Activated naive CD4-positive, alpha-beta T cell treated with Interleukin-2 at 50 U/mL for 16 hours (primary cell): Measurements from ENCODE around the gene GPM6B.

ENCODE experiments used
- DNase-seq: peaks from one replicate; pipeline ENCODE4 v3.0.0-alpha.2; 2020

The GPM6B gene

DNA sequence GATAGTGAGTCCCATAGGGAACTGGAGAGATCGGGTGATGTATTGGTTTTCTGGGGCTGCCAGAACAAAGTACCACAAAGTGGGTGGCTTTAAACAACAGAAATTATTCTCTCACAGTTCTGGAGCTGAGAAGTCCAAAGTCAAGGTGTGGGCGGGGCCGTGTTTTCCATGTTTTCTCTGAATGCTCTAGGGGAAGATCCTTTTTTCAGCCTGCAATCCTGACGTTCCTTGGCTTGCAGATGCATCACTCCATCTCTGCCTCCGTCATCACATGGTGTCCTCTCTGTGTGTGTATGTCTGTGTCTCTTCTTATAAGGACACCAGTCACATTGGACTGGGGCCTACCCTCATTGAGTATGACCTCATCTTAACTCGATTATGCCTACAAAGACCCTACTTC, 7.9 kb upstream of the GPM6B start:
- no peak for DNase-seq

DNA sequence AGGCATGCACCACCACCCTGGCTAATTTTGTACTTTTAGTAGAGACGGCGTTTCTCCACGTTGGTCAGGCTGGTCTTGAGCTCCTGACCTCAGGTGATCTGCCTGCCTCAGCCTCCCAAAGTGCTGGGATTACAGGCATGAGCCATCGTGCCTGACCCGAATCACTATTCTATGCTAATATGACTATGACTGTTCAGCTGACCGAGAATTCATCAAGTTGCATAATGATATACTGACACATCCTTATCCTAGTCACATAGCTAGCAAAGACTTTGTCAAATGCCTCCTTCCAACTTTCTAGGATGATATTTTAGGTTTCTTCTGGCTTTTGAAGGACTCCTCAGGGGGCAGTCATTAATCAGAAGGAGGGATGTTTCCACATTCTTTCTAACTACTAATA, 4.8 kb upstream of the GPM6B start:
- DNase-seq = no peak

DNA sequence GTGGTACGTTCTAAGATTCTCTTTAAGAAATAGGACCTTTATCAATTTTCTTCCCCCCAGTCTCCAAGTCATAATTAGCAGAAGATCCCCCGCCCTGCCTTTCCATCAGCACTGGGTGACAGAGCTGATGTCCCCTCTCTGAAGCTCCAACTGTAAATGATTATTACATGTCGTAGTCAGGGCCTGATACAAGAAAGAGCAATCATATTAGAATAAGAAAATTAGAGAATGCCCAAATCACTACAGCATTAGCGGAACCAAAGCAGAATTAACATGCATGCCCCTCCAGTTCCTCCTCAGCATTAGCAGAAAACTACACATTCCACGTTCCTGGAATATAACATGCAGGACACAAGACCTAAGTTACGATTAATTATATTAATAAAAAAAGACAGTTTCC, 717 bp downstream of the GPM6B start:
- DNase-seq = no peak

DNA sequence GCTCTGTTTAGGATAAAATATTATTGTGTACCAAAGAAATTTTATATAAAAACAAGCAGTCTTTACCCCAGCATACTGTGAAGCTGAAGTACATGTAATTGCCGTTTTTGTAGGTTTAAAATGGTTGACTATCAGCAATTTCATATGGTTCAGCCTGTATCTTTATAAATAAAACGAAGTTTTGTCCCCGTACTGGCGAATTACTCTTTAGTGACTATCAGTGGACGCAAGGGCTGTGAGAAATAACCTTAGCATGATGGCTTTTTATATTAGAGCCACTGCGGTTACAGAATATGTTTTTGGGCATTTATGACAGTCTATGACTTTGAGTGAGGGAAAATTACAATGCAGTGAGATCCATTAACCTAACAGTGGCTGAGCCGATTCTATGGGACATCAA, 1.2 kb downstream of the GPM6B start:
- no peak for DNase-seq

DNA sequence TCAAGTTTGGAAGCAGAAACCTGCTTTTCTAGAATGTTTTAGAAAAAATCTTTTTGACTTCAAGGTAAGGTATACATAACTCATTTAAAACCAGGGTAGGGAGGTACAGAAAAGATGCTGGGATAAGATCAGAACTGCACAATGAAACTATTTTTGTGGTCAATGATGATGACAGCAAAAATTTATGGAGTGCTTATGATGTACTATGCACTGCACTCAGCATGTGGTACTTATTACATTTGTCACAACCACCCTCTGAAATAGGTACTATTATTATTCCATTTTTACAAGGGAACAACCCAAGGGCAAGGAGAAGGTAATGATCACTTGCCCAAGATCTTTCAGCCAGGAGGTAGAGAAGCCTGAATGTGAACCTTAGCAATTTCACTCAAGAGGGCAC, 8.0 kb downstream of the GPM6B start:
- DNase-seq = no peak

DNA sequence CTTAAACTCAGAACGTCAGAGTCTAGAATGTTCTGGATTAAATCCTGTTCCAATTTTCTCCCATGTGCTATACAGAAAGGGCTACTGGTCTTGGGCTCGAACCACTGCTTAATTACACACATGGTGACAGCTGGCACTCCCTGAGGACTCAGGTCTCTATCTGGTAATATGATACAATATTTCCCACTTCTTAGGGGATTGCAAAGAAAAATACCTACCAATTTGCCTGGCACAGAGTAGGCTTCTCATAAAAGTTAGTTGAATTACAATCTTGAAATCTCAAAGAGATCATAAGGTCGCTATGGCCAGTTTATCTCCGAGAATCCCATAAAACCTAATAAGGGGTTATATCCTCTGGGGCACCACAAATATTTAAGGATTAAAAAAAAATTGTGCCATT, 8.6 kb downstream of the GPM6B start:
- no peak for DNase-seq

DNA sequence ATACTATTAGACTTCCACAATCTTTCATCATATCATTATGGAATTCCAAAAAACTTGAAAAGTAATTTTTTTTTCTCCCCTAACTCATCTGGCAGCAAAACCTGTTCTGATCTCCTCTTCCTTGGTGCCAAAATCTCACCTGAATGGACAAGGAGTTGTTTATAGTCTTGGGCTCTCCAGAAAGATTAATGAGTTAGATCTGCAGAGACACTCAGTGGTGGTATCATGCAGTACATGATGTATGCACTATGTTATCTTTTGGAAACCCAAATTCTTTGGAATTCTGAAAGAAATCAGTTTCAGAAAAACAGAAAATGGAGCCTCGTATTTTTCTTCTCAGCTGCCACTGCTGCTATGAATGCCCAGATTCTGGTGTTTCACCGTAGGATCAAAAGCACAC, 11.7 kb downstream of the GPM6B start:
- DNase-seq = no peak

DNA sequence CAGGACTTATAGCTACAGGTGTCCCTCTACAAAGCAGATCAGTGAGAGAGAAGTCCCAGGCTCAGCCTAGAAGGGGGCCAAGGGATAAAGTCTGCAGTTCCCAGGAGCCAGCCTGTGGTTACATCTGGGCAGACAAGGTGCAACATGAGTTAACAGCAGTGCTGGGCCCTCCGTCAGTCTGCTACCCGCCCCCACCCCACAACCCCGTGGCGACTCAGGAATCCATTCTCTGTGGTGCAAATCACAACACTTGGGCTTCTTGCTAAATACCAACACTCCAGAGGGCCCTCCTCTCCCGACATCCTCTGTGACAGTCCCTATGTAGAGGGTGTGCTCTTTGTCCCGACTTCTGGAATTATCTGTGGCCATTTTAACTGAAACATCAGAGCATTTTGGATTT, 13.8 kb downstream of the GPM6B start:
- DNase-seq = no peak

DNA sequence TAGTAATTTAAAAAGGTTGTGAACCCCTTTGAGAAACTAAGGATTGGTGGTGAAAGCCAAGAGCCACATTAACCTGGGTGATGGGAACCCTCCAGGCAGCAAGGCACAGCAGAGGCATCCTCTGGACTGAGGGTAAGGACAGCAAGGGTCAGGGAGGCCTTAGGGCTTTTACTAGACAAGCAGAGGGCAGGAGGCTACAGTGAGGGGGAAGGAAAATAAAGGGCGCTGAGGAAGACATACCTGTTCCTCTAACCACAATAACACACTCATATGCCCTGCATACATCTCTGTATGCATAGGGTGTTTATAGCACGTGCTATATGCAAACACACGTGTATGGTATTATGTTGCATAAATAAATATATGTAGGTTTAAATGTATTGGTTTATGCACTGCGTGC, 18.7 kb downstream of the GPM6B start:
- DNase-seq = no peak

DNA sequence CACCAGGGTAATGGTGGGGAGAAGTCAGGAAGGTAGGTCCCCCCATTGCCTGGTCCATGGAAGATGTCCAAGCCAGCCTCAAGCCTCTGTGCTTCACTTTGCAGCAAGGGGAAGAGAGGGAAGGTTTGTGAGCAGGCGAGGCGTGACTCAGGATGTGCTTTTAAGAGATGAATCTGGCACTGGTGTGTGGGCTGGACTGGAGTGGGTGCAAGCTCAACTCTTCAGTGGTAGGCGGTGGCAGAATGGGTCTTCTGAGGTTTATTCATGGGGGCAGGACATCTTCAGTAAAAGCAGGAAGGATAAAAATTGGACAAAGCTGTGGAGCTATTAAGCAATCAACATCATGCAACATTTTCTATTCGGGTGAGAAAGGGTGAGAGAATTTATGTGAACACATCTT, 19.4 kb downstream of the GPM6B start:
- DNase-seq = no peak

DNA sequence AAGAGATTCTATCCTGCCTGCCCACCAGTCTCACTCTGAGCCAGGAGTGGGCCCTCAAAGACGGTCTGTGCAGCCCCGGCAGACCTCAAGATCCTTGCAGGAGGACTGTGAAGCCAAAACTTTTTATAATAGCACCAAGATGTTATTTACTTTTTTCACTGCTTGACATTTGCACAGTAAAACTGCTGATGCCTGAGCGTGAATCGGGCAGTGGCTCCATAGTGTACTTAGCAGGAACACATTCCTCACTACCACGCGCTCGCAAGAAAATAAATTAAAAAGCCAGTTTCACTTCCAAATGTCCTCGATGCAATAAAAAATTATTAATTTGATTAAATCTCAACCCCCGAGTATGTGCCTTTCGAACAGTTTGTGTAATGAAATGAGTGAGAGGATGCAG, 22.5 kb downstream of the GPM6B start:
- DNase-seq = no peak

DNA sequence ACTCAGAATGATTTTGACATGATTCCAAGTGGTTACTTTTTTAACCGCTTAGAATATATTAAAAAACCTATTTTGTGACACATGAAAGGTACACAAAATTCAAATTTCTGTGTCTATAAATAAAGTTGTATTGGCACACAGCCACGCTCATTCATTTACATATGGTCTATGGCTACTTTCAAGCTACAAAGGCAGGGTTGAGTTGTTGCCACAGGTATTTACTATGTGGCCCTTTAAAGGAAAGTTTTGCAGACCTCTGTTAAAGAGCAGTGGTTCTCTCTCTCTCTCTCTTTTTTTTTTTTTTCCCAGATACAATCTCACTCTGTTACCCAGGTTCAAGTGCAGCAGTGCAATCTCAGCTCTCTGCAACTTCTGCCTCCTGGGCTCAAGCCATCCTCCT, 23.0 kb downstream of the GPM6B start:
- no peak for DNase-seq

DNA sequence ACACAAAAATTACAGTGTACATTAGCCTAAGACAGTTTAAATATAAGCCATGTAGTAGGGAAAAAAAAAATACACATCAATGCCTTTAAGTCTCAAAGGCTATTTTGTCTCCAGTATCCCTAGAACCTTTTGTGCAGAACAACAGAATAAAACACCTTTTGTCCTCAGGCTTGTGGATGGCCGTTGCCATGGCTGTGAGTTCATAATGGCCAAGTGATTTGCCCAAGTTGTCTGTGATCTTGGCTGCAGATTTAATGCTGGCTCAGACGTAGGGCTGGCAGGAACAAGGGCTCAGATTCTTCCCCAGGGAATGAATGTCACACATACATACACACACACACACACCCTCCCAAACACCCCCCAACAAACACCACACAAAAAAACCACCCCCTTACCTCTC, 25.3 kb downstream of the GPM6B start:
- no peak for DNase-seq

DNA sequence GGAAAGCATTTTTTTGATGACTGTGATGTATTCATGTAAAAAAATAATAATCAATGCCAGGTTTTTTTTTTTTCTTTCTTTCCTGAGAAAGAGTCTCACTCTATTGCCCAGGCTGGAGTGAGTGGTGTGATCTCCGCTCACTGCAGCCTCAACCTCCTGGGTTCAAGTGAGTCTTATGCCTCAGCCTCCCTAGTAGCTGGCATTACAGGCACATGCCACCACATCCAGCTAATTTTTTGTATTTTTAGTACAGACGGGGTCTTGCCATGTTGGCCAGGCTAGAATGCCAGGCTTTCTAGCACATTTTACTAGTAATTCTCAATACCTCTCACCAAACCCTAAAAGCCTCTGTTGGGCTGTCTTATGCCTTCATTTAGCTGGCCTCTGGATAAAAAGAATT, 25.7 kb downstream of the GPM6B start:
- no peak for DNase-seq

DNA sequence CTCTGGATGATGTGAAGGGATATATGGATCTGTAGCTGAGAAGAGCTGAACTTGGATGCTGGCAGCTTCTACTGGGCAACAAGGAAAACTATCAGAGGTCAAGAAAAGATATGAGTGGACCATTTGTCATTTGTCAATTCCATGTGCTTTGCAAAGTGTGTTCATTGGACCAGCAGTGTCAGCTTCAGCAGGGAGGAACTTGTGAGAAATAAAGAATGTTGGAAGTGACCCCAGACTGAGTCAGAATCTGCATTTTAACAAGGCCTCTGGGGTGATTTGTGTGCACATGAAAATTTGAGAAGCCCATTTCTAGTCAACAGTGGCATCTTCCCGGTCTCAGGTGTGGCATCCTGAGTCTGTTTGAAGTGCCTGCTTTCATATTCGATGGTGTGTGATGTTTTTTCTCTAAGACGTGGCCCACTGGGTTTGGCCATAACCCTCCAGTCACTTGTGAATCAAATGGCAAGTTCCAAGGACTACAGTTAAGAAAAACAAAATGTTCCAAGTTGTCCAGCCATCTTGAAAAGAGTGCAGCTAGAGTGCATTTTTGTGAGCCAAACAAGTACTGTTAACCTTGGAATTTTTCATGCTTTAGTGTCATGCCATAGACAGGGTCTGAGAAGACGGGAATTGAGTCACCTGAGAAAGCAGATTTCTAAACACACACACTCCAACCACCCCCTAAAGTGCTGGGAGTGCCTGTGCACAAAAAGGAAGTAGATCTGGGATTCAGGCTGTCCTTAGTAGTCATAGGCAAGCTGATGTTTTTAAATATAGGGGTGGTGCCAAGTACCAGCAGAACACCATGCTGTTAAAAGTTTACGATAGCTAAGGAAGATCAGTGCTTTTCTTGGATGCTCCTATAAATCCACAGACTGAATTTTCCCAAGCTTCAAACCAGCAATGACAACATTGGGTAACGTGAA, 26.4 kb downstream of the GPM6B start:
- no peak for DNase-seq

DNA sequence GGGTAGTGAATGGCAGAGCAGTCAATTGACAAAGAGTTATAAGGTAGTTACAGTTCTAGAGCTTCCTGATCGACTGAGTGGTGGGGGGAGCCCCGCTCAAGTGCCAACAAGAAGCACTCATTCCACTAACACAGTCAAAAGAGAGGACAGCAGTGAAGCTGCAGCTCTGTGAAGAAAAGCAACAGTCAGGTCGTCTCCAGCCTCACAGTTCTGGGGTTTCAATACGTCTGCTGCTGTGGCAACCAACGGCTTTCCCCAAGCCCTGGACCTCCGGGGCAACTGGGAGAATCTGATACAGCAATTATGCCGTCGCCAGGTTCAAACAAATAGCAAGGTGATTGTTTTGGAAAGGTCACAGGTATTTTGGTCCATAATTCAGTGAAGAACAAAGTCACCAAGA, 30.8 kb downstream of the GPM6B start:
- DNase-seq = no peak

DNA sequence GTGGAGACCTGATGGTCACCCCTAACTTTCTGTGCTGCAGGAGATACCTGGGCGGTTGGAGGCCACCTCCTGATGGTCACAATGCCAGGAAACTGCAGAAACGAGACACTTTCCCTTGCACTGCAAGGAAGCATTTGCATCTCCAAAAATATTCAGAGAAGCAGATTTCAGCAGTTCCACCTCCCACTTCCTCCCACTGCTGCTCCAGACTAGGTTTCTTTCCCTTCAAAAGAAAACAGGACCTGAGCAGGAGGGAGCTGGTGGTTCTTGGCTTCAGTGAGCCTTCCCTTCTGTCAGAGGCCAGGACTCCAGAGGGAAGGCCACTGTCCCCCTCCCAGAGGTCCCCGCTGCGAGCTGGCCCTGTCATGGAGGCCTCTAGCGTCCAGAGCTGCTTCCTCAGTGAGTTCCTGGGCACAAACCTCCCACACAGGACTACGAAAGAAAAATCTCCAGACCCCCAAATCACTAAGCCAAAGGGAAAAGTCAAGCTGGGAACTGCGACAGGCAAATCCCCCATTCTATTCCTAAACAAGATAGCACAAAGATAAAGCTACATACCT, 35.9 kb downstream of the GPM6B start:
- no peak for DNase-seq

DNA sequence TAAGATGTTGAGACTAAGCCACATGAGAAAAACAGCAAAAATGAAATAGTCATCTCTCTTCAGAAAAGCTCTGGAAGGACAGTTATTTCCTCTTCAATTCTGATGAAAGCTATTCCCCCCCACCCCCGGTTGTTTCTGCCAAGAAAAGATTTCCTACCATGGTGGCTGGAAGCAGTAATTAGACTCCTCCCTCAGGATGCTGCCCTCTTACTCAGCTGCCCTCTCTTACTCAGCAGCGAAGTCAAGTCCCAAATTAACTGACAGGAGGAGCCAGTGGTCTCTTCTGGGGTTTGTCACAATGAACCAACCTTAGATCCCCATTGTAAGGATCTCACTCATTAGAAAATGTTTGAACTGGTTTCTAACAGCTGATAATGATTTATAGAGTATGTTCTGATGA, 38.0 kb downstream of the GPM6B start:
- no peak for DNase-seq

DNA sequence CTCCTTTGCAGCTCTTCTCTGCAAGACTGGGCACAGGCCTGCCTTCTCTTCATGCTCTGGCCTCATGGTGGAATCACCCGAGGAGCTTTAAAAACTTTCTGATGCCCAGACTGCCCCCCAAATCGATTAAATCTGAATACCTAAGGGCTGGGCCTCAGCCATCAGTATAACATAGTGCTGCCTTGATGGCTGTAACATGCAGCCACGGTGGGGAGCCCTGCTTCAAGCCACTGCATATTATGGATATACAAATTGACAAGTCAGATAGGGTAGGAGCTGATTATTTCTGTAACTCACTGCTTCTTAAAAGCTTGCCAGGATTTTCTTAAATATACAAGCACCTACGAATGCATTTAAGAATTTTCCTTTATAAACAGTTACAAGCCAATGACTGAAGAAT, 40.5 kb downstream of the GPM6B start:
- no peak for DNase-seq

DNA sequence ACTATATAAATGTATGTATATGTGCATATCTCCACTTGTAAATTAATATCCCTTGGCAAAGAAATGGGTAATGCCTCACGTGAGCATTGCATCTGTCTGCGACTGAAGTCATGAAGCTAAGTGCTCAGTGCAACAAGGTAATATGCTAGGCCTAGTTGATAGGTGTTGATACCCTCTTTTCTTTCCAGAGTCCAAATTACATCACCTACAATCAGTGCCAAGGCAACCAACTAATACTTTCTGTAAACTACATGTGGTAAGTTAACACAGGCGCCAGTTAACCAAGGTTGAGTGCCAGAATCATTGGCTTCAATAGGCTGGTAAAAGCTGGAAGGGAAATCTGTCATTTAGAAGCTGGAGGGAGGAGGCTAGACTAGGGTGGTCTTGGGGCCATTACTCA, 41.1 kb downstream of the GPM6B start:
- DNase-seq = no peak

DNA sequence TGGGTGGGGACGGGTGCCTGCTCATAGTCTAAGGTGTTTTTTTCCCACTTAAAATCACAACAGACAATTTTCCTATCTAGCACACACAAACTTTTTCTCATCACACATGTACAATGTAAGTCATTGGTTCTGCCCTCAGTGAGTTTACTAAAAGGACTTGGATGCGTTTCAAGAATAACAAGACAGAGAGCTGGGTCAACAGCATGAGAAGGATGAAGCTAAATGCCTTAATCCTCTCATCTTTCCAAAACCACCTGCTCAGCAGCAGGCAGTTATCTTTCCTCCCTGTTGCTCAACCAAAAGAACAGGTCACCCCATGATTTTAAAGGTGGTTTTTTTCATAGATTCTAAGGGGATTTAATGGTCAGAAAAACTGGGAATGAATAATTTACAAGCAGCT, 42.2 kb downstream of the GPM6B start:
- no peak for DNase-seq

DNA sequence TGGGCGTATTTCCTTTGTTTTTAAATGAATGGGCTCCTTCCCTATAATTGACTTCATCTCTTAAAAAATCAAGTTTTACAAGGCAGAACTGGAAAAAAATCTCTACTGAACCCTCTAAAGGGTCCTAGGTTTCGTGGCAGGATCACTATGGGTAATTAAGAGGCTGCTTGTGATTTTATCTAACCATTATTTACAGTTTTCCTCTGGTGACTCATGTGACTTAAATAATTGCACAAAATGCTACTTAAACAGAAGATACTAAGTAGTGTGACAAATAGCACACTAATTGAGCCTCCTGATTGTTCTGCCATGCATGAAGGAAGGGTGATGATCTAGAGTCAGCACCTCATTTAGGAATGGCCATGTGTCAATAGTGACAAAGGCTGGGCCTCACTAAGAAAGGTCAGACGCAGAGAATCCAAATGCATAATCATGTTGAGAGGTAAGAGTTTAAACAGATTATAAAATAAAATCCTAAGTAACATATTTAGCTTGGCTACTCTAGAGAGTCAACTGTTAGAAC, 46.8 kb downstream of the GPM6B start:
- DNase-seq = no peak

DNA sequence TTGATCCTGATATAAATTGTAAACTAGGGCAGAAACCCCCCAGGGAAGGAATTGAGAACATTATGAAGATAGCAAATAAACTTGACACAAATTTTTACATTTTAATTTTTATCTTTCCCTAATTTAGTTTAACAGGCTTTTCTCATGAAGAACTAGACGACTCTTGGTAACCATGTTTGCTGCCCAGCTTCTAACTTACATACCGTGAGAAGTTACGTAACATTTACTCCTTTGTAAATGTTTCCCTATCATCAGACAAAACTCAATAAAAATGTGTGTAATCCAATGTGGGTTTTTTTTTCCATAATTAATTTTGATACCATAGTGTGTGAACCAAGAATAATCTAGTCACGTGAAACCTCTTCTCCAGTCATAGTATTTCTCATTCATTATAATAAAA, 48.0 kb downstream of the GPM6B start:
- no peak for DNase-seq

DNA sequence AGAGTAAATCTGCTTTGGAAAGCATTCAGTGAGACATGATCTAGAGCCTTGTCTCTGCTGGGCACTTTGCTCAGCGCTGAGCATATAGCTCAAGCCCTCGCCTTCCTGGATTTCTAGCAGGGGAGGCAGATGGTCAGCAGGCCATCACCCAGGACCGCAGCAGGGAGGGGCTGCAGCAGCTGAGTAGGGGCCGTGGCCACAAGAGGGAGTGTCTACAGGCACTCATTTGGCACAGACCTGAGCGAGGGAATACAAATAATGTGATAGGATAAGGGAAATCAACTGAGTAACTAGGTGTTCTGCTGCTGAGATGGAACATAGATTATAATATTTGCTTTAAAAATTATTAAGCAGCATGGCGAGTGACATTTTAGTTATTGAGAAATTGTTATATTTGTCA, 52.1 kb downstream of the GPM6B start:
- DNase-seq = no peak

DNA sequence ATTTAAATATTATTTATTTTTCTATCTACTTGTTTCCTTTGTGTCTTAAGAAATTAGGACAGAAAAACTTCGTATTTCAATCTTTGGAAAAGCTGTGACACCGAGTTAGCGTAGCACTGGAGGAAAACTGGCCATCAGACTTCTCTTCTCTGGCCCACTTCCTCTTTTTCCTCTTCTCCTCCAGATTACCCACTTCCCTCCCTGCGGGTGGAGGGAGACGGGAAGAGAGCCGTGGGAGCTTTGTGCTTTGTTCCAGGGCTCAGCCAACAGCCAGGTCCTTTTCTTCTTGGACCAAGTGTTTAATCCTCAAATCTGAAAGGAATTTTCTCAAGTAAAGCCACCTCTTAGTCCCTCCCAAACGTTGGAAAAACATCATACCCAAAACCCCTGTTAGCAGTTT, 52.6 kb downstream of the GPM6B start:
- DNase-seq = no peak
